ENCODE data around the gene BCKDK. TPM values are rescaled to one million over a fixed set of nuclear protein-coding genes. Genes with fewer than 3 reads are reported as not detected.

Gene BCKDK
- total and polyA plus RNA-seq, 2 of the 13 experiments (the other 11 are each of a cell fraction or from before 2014, with no cell fraction given): 24.9 to 42.6 TPM

DNA sequence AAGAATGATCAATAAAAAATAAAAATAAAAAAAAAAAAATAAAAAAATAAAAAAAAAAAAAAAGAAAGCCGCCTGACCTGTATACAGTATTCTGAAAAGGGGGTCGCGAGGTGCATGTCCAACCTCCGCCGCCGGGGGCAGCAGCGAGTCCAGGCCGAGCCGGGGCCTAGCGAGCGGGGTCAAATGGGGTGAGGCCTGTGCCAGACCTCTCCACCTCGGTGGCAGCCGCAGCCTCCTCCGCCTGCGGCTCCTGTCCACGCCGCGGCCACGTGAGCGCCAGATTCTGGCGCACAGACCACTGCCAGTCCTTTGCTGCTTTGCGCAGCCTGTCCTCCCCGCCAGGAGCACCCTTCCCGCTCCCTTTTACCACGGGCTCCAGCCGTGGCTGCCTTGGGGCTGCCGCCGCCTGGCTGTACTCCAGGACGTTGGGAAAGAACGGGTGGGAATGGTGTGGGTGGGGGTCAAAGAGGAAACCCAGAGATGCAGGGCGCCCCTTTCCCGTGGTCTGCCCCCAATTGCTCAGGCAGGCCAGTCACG is 2.4 kb upstream of the BCKDK start (continued):
- TF ChIP-seq RAD21 (CRISPR knock-in tag; IDR thresholded peaks at IDR 0.05): peak; percentile 87
- TF ChIP-seq ZNF563 (CRISPR knock-in tag; IDR thresholded peaks at IDR 0.05): peak; percentile 97
- no peak for TF ChIP-seq ZNF75D (CRISPR knock-in tag; IDR thresholded peaks at IDR 0.05; ENCODE audit: borderline replicate concordance)
- TF ChIP-seq HDAC2 (CRISPR knock-in tag; IDR thresholded peaks at IDR 0.05): peak; percentile 95
- TF ChIP-seq NFRKB (IDR thresholded peaks at IDR 0.05): no peak
- TF ChIP-seq DMAP1 (CRISPR knock-in tag; IDR thresholded peaks at IDR 0.05): peak; percentile 89
- peak; percentile 86 for TF ChIP-seq ZNF891 (CRISPR knock-in tag; IDR thresholded peaks at IDR 0.05)
- TF ChIP-seq HNRNPK (IDR thresholded peaks at IDR 0.05; ENCODE audit: low read depth, low read length, poor library complexity, severe bottlenecking): peak; percentile 83
- peak; percentile 96; the same call in 1 of the 2 replicates for TF ChIP-seq ZFP41 (CRISPR knock-in tag; IDR thresholded peaks at IDR 0.05; ENCODE audit: borderline replicate concordance)
- TF ChIP-seq ZNF678 (CRISPR knock-in tag; IDR thresholded peaks at IDR 0.05): peak; percentile 96
- peak; percentile 96 for TF ChIP-seq ZMYM3 (CRISPR knock-in tag; IDR thresholded peaks at IDR 0.05)
- TF ChIP-seq SCMH1 (CRISPR knock-in tag; IDR thresholded peaks at IDR 0.05; ENCODE audit: borderline replicate concordance): no peak
- TF ChIP-seq PITX1 (CRISPR knock-in tag; IDR thresholded peaks at IDR 0.05): peak; percentile 95
- TF ChIP-seq CCAR2 (optimal IDR thresholded peaks at IDR 0.05; ENCODE audit: low read depth, low read length): peak; percentile 17
- peak; percentile 70; the same call in 1 of the 2 replicates for TF ChIP-seq KDM1A (CRISPR knock-in tag; IDR thresholded peaks at IDR 0.05)
- 0 out of 2 replicates have a peak, but pooled peaks have one; percentile 25 for TF ChIP-seq ZNF841 (CRISPR knock-in tag; IDR thresholded peaks at IDR 0.05; ENCODE audit: borderline replicate concordance)
- peak; percentile 78; the same call in 1 of the 2 replicates for TF ChIP-seq ZNF138 (CRISPR knock-in tag; IDR thresholded peaks at IDR 0.05; ENCODE audit: low read depth)
- TF ChIP-seq, protein P1, sequence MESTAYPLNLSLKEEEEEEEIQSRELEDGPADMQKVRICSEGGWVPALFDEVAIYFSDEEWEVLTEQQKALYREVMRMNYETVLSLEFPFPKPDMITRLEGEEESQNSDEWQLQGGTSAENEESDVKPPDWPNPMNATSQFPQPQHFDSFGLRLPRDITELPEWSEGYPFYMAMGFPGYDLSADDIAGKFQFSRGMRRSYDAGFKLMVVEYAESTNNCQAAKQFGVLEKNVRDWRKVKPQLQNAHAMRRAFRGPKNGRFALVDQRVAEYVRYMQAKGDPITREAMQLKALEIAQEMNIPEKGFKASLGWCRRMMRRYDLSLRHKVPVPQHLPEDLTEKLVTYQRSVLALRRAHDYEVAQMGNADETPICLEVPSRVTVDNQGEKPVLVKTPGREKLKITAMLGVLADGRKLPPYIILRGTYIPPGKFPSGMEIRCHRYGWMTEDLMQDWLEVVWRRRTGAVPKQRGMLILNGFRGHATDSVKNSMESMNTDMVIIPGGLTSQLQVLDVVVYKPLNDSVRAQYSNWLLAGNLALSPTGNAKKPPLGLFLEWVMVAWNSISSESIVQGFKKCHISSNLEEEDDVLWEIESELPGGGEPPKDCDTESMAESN (CRISPR knock-in tag; conservative IDR thresholded peaks at IDR 0.05): peak; percentile 98
- TF ChIP-seq TSC22D2 (CRISPR knock-in tag; IDR thresholded peaks at IDR 0.05; ENCODE audit: borderline replicate concordance): peak; percentile 88; the same call in 1 of the 2 replicates
- peak; percentile 98 for TF ChIP-seq NRL (CRISPR knock-in tag; IDR thresholded peaks at IDR 0.05; ENCODE audit: borderline replicate concordance)
- TF ChIP-seq, protein P2, sequence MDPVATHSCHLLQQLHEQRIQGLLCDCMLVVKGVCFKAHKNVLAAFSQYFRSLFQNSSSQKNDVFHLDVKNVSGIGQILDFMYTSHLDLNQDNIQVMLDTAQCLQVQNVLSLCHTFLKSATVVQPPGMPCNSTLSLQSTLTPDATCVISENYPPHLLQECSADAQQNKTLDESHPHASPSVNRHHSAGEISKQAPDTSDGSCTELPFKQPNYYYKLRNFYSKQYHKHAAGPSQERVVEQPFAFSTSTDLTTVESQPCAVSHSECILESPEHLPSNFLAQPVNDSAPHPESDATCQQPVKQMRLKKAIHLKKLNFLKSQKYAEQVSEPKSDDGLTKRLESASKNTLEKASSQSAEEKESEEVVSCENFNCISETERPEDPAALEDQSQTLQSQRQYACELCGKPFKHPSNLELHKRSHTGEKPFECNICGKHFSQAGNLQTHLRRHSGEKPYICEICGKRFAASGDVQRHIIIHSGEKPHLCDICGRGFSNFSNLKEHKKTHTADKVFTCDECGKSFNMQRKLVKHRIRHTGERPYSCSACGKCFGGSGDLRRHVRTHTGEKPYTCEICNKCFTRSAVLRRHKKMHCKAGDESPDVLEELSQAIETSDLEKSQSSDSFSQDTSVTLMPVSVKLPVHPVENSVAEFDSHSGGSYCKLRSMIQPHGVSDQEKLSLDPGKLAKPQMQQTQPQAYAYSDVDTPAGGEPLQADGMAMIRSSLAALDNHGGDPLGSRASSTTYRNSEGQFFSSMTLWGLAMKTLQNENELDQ (CRISPR knock-in tag; IDR thresholded peaks at IDR 0.05; ENCODE audit: borderline replicate concordance): 0 out of 2 replicates have a peak, but pooled peaks have one; percentile 75
- peak; percentile 95 for TF ChIP-seq ZNF670 (CRISPR knock-in tag; IDR thresholded peaks at IDR 0.05; ENCODE audit: borderline replicate concordance)
- peak; percentile 39; the same call in 1 of the 2 replicates for TF ChIP-seq ZNF180 (CRISPR knock-in tag; IDR thresholded peaks at IDR 0.05; ENCODE audit: borderline replicate concordance, low read depth)
- peak; percentile 95 for TF ChIP-seq ZNF619 (CRISPR knock-in tag; IDR thresholded peaks at IDR 0.05)
- no peak for TF ChIP-seq CREB1 (IDR thresholded peaks at IDR 0.05)
- TF ChIP-seq CREB1 (CRISPR knock-in tag; IDR thresholded peaks at IDR 0.05): no peak
